Thyroid gland (tissue), 4 donors: ENCODE results near the gene RPLP1. TPM values are rescaled to one million over a fixed set of nuclear protein-coding genes. Genes with fewer than 3 reads are reported as not detected.

Source experiments
- DNase-seq, 2 donors: peaks; one replicate each; pipeline ENCODE4 v3.0.0-alpha.2; 2019
- H3K27ac ChIP-seq, 3 donors: fragments of 200-600 bp; sonication (generic); 1 replicate in 2 of 3; 2 replicates in 1 of 3; pipeline ENCODE4 v1.5.1; 2016 to 2019; ENCODE audit warnings: mild to moderate bottlenecking in 1 of 3, moderate library complexity in 1 of 3
- H3K27me3 ChIP-seq: fragments of 200-600 bp; sonication (generic); one replicate; pipeline ENCODE4 v1.5.1; 2019
- H3K36me3 ChIP-seq, 2 donors: fragments of 200-600 bp; sonication (generic); one replicate each; pipeline ENCODE4 v1.5.1; 2016 to 2019
- H3K4me1 ChIP-seq, 2 donors: fragments of 200-600 bp; sonication (generic); one replicate each; pipeline ENCODE4 v1.5.1; 2017 to 2019
- H3K4me3 ChIP-seq, 3 donors: fragments of 200-600 bp; sonication (generic); replicated peaks in 1 of 3; 1 replicate in 2 of 3; 2 replicates in 1 of 3; pipeline ENCODE4 v1.5.1; 2016; ENCODE audit warnings: mild to moderate bottlenecking in 1 of 3
- H3K9me3 ChIP-seq: fragments of 200-600 bp; sonication (generic); one replicate; pipeline ENCODE4 v1.5.1; 2017
- CTCF ChIP-seq, 6 experiments: fragments of 200-600 bp in 3 of 6; fragments of 450-650 bp in 3 of 6; sonication (generic) in 3 of 6; IDR thresholded peaks; one replicate each; pipeline ENCODE4 v1.5.1; 2016 to 2019; ENCODE audit warnings: antibody characterized with exemption in 6 of 6, mild to moderate bottlenecking in 2 of 6, inconsistent platforms in 1 of 6, moderate library complexity in 1 of 6
- POLR2A ChIP-seq, 2 donors: fragments of 450-650 bp; IDR thresholded peaks; one replicate each; pipeline ENCODE4 v1.6.1; 2017; ENCODE audit warnings: antibody characterized with exemption in 2 of 2, mild to moderate bottlenecking in 2 of 2, moderate library complexity in 1 of 2
- WGBS, 2 donors: methylation state at CpG; one replicate each; pipeline ENCODE4 v1.1.5; 2017; 5-methylcytosine and 5-hydroxymethylcytosine counted together
- intact Hi-C: fragments of 100-400 bp; cut with DNase I; formaldehyde crosslinking; loops from one replicate; pipeline ENCODE4 v1.15.1; 2023
- total RNA-seq, 4 donors: library from RNA; depleted of rRNA; stranded (reverse); fragments of >200 nt; gene quantifications; one replicate each; pipeline ENCODE4 v1.2.3, GENCODE V29; 2016

RPLP1 gene
- total RNA-seq, 4 donors from 2014 or later, result 401 to 2,289 (median 606) TPM

- 1% methylated on average over 12 to 20 of the region's 29 CpGs for WGBS, 2 donors
- Histone ChIP-seq H3K27me3 (no peaks in the 10 kb centered on the region), H3K36me3 (no peaks in the 10 kb centered on the region), H3K27ac (peak overlapping the region in 1 of 3 donors; percentile 7), H3K4me1 (peaks cover 0 to 7% of the 10 kb centered on the region in 2 donors), H3K4me3 (peak overlapping the region; percentile 31 to 73 (median 40)), H3K9me3 (no peaks in the 10 kb centered on the region)
- peak; percentile 23 to 26 for DNase-seq
- intact Hi-C loops, result no loop called here
- no peak for TF ChIP-seq POLR2A (IDR thresholded peaks at IDR 0.05)
These were observed 37.9 kb upstream of the RPLP1 start for GRCh38 chr15:69414701-69415167.

GRCh38 chr15:69415381-69415780 is 37.2 kb upstream of the RPLP1 start:
- H3K4me3 ChIP-seq, result no peak overlapping the region
- no peak for DNase-seq
- no peaks in the 10 kb centered on the region for H3K36me3 ChIP-seq
- intact Hi-C loops, result no loop called here
- WGBS, 2 donors, result 82 to 85% methylated on average over 3 of the region's 3 CpGs
- H3K9me3 ChIP-seq, result no peaks in the 10 kb centered on the region
- H3K27ac ChIP-seq, result no peak overlapping the region
- TF ChIP-seq CTCF (IDR thresholded peaks at IDR 0.05), result no peak
- no peak for TF ChIP-seq POLR2A (IDR thresholded peaks at IDR 0.05)
- H3K4me1 ChIP-seq, result peaks cover 0 to 7% of the 10 kb centered on the region in 2 donors
- H3K27me3 ChIP-seq, result no peaks in the 10 kb centered on the region

GRCh38 chr15:69417581-69417980 is 35.0 kb upstream of the RPLP1 start:
- no peaks in the 10 kb centered on the region for H3K36me3 ChIP-seq
- peaks cover 0 to 7% of the 10 kb centered on the region in 2 donors for H3K4me1 ChIP-seq
- H3K27me3 ChIP-seq, result no peaks in the 10 kb centered on the region
- intact Hi-C loops, result no loop called here
- no peak overlapping the region for H3K27ac ChIP-seq
- H3K4me3 ChIP-seq, result no peak overlapping the region
- no peaks in the 10 kb centered on the region for H3K9me3 ChIP-seq
- no peak for TF ChIP-seq POLR2A (IDR thresholded peaks at IDR 0.05)
- no peak for TF ChIP-seq CTCF (IDR thresholded peaks at IDR 0.05)
- no peak for DNase-seq

GRCh38 chr15:69421498-69421897 is 31.1 kb upstream of the RPLP1 start:
- H3K27ac ChIP-seq, result no peak overlapping the region

GRCh38 chr15:69422336-69422895 is 30.2 kb upstream of the RPLP1 start:
- 81 to 92% methylated on average over 4 of the region's 4 CpGs for WGBS, 2 donors
- no peak overlapping the region for H3K27ac ChIP-seq
- no peaks in the 10 kb centered on the region for H3K36me3 ChIP-seq
- intact Hi-C loops, result no loop called here
- no peaks in the 10 kb centered on the region for H3K4me1 ChIP-seq
- H3K27me3 ChIP-seq, result no peaks in the 10 kb centered on the region
- no peak overlapping the region for H3K4me3 ChIP-seq
- H3K9me3 ChIP-seq, result no peaks in the 10 kb centered on the region
- no peak for TF ChIP-seq POLR2A (IDR thresholded peaks at IDR 0.05)
- TF ChIP-seq CTCF (IDR thresholded peaks at IDR 0.05), result no peak
- DNase-seq, result no peak

More at GRCh38 chr15:69421498-69421897, 31.1 kb upstream of the RPLP1 start:
- Histone ChIP-seq H3K4me1 (no peaks in the 10 kb centered on the region), H3K36me3 (no peaks in the 10 kb centered on the region), H3K4me3 (no peak overlapping the region), H3K27me3 (no peaks in the 10 kb centered on the region), H3K9me3 (no peaks in the 10 kb centered on the region)
- TF ChIP-seq POLR2A (IDR thresholded peaks at IDR 0.05) (no peak), CTCF (IDR thresholded peaks at IDR 0.05) (no peak)
- intact Hi-C loops, result no loop called here
- DNase-seq, result no peak
